Sigmoid colon (tissue), 3 donors: ENCODE results near the gene ANKHD1.

Source experiments
- POLR2A ChIP-seq, 2 donors: fragments of 450-650 bp; IDR thresholded peaks; one replicate each; pipeline ENCODE4 v1.6.1; 2016; ENCODE audit warnings: antibody characterized with exemption in 2 of 2, mild to moderate bottlenecking in 2 of 2, moderate library complexity in 2 of 2
- TF ChIP-seq, protein P1 (sequence below), 4 experiments: fragments of 450-650 bp in 3 of 4; fragments of 200-600 bp in 1 of 4; IDR thresholded peaks; one replicate each; pipeline ENCODE4 v1.5.1; 2016 to 2019; ENCODE audit warnings: antibody characterized with exemption in 4 of 4, mild to moderate bottlenecking in 3 of 4, moderate library complexity in 2 of 4

DNA sequence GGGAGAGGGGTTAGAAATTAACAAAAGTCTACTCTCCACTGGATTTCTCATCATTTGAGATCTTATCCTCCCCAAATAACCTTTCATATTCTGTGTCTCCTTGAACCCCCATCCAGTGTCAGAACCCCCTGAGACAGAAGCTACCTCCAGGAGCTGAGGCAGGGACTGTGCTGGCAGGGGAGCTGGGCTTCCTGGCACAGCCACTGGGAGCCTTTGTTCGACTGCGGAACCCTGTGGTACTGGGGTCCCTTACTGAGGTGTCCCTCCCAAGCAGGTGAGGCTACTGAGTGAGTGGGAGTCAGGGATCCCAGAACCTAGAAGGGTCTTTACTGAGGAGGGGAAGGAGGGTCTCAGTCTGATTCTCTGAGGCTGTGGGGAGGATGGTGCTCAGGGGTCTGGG is 39.7 kb upstream of the ANKHD1 start:
- no peak for TF ChIP-seq POLR2A (IDR thresholded peaks at IDR 0.05)
- TF ChIP-seq, protein P1, sequence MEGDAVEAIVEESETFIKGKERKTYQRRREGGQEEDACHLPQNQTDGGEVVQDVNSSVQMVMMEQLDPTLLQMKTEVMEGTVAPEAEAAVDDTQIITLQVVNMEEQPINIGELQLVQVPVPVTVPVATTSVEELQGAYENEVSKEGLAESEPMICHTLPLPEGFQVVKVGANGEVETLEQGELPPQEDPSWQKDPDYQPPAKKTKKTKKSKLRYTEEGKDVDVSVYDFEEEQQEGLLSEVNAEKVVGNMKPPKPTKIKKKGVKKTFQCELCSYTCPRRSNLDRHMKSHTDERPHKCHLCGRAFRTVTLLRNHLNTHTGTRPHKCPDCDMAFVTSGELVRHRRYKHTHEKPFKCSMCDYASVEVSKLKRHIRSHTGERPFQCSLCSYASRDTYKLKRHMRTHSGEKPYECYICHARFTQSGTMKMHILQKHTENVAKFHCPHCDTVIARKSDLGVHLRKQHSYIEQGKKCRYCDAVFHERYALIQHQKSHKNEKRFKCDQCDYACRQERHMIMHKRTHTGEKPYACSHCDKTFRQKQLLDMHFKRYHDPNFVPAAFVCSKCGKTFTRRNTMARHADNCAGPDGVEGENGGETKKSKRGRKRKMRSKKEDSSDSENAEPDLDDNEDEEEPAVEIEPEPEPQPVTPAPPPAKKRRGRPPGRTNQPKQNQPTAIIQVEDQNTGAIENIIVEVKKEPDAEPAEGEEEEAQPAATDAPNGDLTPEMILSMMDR (IDR thresholded peaks at IDR 0.05): no peak
